Suppressor macrophage treated with lipopolysaccharide for 1 hour (primary cell): ENCODE results near the gene AKR7A2.

Source experiments
- DNase-seq, 3 donors: peaks; one replicate each; pipeline ENCODE4 v3.0.0-alpha.2; 2020 to 2022

Gene AKR7A2

GRCh38 chr1:19342894-19343616, 31.1 kb upstream of the AKR7A2 start:
- no peak for DNase-seq

- DNase-seq, result no peak
Observed at GRCh38 chr1:19342062-19342750, 30.3 kb upstream of the AKR7A2 start.

- DNase-seq, result peak; percentile 82 to 88 (median 87)
Observed at GRCh38 chr1:19341201-19342061, 29.5 kb upstream of the AKR7A2 start.

- no peak for DNase-seq
Observed at GRCh38 chr1:19340387-19340937, 28.5 kb upstream of the AKR7A2 start.

GRCh38 chr1:19339214-19339861, 27.4 kb upstream of the AKR7A2 start:
- DNase-seq, result no peak

- no peak for DNase-seq
Observed at GRCh38 chr1:19338323-19338762, 26.4 kb upstream of the AKR7A2 start.

GRCh38 chr1:19337289-19337688, 25.3 kb upstream of the AKR7A2 start:
- no peak for DNase-seq

- DNase-seq, result peak in 2 of 3 donors; percentile 23 to 34
Observed at GRCh38 chr1:19336543-19336942, 24.6 kb upstream of the AKR7A2 start.

- DNase-seq, result no peak
Observed at GRCh38 chr1:19333587-19334354, 21.8 kb upstream of the AKR7A2 start.

- no peak for DNase-seq
Observed at GRCh38 chr1:19332832-19333231, 20.9 kb upstream of the AKR7A2 start.

GRCh38 chr1:19331262-19331878, 19.4 kb upstream of the AKR7A2 start:
- DNase-seq, result no peak

GRCh38 chr1:19330449-19331135, 18.6 kb upstream of the AKR7A2 start:
- DNase-seq, result no peak

- DNase-seq, result no peak
Observed at GRCh38 chr1:19329611-19330010, 17.7 kb upstream of the AKR7A2 start.

- DNase-seq, result no peak
Observed at GRCh38 chr1:19329188-19329587, 17.2 kb upstream of the AKR7A2 start.

- no peak for DNase-seq
Observed at GRCh38 chr1:19328486-19328885, 16.5 kb upstream of the AKR7A2 start.

GRCh38 chr1:19327736-19328135, 15.8 kb upstream of the AKR7A2 start:
- no peak for DNase-seq

- no peak for DNase-seq
Observed at GRCh38 chr1:19327301-19327700, 15.4 kb upstream of the AKR7A2 start.

GRCh38 chr1:19326748-19327065, 14.8 kb upstream of the AKR7A2 start:
- no peak for DNase-seq

- DNase-seq, result no peak
Observed at GRCh38 chr1:19325958-19326747, 14.2 kb upstream of the AKR7A2 start.

- DNase-seq, result no peak
Observed at GRCh38 chr1:19325368-19325957, 13.5 kb upstream of the AKR7A2 start.
